ENCODE data around the gene GPR162. TPM values are rescaled to one million over a fixed set of nuclear protein-coding genes. Genes with fewer than 3 reads are reported as not detected.
"Not testable (repeated sequence)": the region's sequence is repeated elsewhere in the genome, so short reads cannot be mapped to it uniquely, and the experiment has no call there.

The GPR162 gene
- total RNA-seq, 2 donors from 2014 or later = 0.78 TPM; not detected in 1

DNA sequence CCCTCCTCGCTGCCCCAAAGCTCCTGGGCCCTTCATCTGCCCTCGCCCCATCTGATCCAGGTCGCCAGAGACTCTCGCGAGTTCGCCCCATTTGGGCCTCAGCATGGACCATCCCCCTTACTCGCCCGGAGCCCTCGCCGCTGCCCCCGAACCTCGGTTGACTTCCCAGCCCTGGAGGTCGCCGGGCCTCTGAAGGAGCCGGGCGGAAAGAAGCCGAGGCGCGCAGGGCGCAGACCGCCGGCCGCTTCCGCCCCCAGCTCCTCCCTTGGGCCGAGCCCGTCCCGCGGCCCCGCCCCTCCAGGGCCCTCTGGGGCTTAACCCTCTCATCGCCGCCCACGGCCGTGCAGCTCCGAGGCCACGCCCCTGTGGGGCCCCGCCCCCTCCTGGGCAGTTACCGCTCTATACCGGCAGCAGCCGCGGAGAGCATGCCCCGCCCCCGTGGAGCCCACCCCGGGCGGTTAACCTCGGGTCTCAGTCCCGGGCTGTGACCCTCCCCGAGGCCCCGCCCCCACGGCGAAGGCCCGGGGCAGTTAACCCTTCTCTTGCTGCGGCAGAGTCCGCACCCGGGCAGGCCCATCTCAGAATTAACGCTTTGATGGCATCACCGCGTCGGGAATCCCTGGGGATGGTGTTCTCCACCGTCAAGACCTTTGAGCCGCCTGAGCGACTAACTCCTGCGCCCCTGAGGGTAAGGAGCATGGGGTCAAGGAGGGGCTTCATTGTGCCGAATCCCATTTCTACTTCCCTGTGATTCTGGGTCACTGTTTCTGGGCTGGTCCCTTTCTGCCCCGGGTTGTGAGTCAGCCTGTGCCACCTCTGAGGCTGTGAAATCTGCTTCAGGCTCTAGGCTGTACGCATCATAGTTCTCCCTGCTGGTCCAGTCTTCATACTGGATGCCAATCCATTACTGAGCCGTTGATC, 51.7 kb downstream of the GPR162 start, which contains the start of gene SPSB2:
SPSB2 (minus strand) TSS at position 210 of the 921 bp plus-strand sequence. CDS start 402 bp downstream, outside the sequence.
- intact Hi-C loops (cut with DNase I) = no loop called here
- TF ChIP-seq POLR2A (IDR thresholded peaks at IDR 0.05) (peak; percentile 27 to 75 (median 63)), CTCF (IDR thresholded peaks at IDR 0.05) (peak in 1 of 7 experiments; percentile 29)
- peaks cover 37% of the 10 kb centered on the region for H3K4me1 ChIP-seq
- peak; percentile 98 to 99 (median 98) for DNase-seq
- ATAC-seq = peak; percentile 94
- H3K4me3 ChIP-seq = peak within 1 kb of the TSS; percentile 33 to 75
- peak within 1 kb of the TSS; percentile 65 to 82 (median 76) for H3K27ac ChIP-seq
- no peaks in the 10 kb centered on the region for H3K9me3 ChIP-seq
- WGBS, 2 donors = 0 to 1% methylated on average over 9 to 66 of the region's 66 CpGs
- H3K27me3 ChIP-seq = no peaks in the 10 kb centered on the region
- peaks cover 0 to 4% of the 10 kb centered on the region in 2 donors for H3K36me3 ChIP-seq (replicated peaks in 1 of 2; ENCODE audit: insufficient read depth in 1 of 2, low read depth in 2 of 2)

DNA sequence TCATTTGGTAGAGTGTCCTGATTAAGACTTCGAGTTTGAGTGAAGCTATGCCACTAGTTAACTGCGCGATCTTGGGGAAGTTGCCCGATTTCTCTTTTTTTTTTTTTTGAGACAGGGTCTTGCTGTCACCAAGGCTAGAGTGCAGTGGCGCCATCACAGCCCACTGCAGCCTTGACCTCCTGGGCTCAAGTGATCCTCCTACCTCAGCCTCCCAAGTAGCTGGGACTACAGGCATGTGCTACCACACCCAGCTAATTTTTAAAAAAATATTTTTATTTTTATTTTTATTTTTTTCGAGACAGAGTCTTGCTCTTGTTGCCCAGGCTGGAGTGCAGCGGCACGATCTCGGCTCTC, 52.4 kb downstream of the GPR162 start:
- DNase-seq; intact Hi-C loops (cut with DNase I); H3K9me3 ChIP-seq; H3K27me3 ChIP-seq; H3K36me3 ChIP-seq (replicated peaks in 1 of 2; ENCODE audit: insufficient read depth in 1 of 2, low read depth in 2 of 2); ATAC-seq; H3K4me3 ChIP-seq: not testable (repeated sequence)
- Histone ChIP-seq H3K4me1 (peaks cover 31% of the 10 kb centered on the region), H3K27ac (peak overlapping the region; percentile 65 to 82 (median 76))
- 45 to 54% methylated on average over 9 of the region's 9 CpGs for WGBS, 2 donors

Other genes with a start within 250 kb of the GPR162 start
- gene CHD4, start 214.4 kb upstream of the GPR162 start, total RNA-seq = 100 to 1,000 TPM; 114 to 122 TPM
- gene LPAR5, start 185.9 kb upstream of the GPR162 start, total RNA-seq = 1 to 10 TPM in 1 of 2 donors, under 1 TPM in 1; 0.66 to 3.6 TPM
- 1 to 10 TPM in 1 of 2 donors, under 1 TPM in 1; 0.78 to 5.9 TPM for gene ACRBP, start 174.4 kb upstream of the GPR162 start, total RNA-seq
- gene ING4, start 158.7 kb upstream of the GPR162 start, total RNA-seq = 10 to 100 TPM; 23.3 to 39.9 TPM
- 10 to 100 TPM; 20.0 to 25.4 TPM for gene ZNF384, start 132.4 kb upstream of the GPR162 start, total RNA-seq
- gene PIANP, start 121.0 kb upstream of the GPR162 start, total RNA-seq = not detected
- gene COPS7A, start 97.8 kb upstream of the GPR162 start, total RNA-seq = 10 to 100 TPM; 20.2 to 27.7 TPM
- 10 to 100 TPM; 59.4 to 76.5 TPM for gene MLF2, start 68.7 kb upstream of the GPR162 start, total RNA-seq
- 100 to 1,000 TPM in 1 of 2 donors, 10 to 100 TPM in 1; 69.5 to 109 TPM for gene PTMS, start 55.5 kb upstream of the GPR162 start, total RNA-seq
- not detected for gene LAG3, start 49.3 kb upstream of the GPR162 start, total RNA-seq
- 1 to 10 TPM; 3.0 to 5.2 TPM for gene CD4, start 32.3 kb upstream of the GPR162 start, total RNA-seq
- gene P3H3, start 6.6 kb downstream of the GPR162 start, total RNA-seq = 10 to 100 TPM; 17.6 to 43.2 TPM
- under 1 TPM; 0.33 to 0.52 TPM for gene GNB3, start 19.1 kb downstream of the GPR162 start, total RNA-seq
- gene CDCA3, start 29.5 kb downstream of the GPR162 start, total RNA-seq = 1 to 10 TPM in 1 of 2 donors, under 1 TPM in 1; 0.52 to 2.3 TPM
- 10 to 100 TPM; 18.2 to 60.6 TPM for gene USP5, start 30.3 kb downstream of the GPR162 start, total RNA-seq
- 100 to 1,000 TPM; 134 to 152 TPM for gene TPI1, start 45.7 kb downstream of the GPR162 start, total RNA-seq
- gene SPSB2, start 51.5 kb downstream of the GPR162 start, total RNA-seq = 10 to 100 TPM in 1 of 2 donors, 1 to 10 TPM in 1; 2.6 to 11.9 TPM
- gene LRRC23, start 83.0 kb downstream of the GPR162 start, total RNA-seq = 10 to 100 TPM in 1 of 2 donors, 1 to 10 TPM in 1; 7.0 to 21.1 TPM
- 10 to 100 TPM in 1 of 2 donors, 1 to 10 TPM in 1; 4.4 to 11.9 TPM for gene ENO2, start 92.8 kb downstream of the GPR162 start, total RNA-seq
- gene ATN1, start 106.1 kb downstream of the GPR162 start, total RNA-seq = 10 to 100 TPM; 36.1 to 86.7 TPM
- not detected for gene RNU7-1, start 122.0 kb downstream of the GPR162 start, total RNA-seq
- gene C12orf57, start 122.2 kb downstream of the GPR162 start, total RNA-seq = 100 to 1,000 TPM; 219 to 302 TPM
- gene PTPN6, start 129.5 kb downstream of the GPR162 start, total RNA-seq = 10 to 100 TPM; 18.4 to 19.4 TPM
- 100 to 1,000 TPM in 1 of 2 donors, 10 to 100 TPM in 1; 83.4 to 125 TPM for gene PHB2, start 148.8 kb downstream of the GPR162 start, total RNA-seq
- gene EMG1, start 149.1 kb downstream of the GPR162 start, total RNA-seq = 10 to 100 TPM in 1 of 2 donors, 1 to 10 TPM in 1; 8.3 to 15.5 TPM
- gene LPCAT3, start 196.7 kb downstream of the GPR162 start, total RNA-seq = 10 to 100 TPM; 21.5 to 39.6 TPM
- gene C1S, start 238.9 kb downstream of the GPR162 start, total RNA-seq = 100 to 1,000 TPM; 105 to 157 TPM